Vagina (tissue), 2 donors: ENCODE measurements around the gene VPS37C.

ENCODE experiments used
- POLR2A ChIP-seq, 2 donors: fragments of 450-650 bp; IDR thresholded peaks; one replicate each; pipeline ENCODE4 v1.6.1; 2017; ENCODE audit warnings: antibody characterized with exemption in 2 of 2, mild to moderate bottlenecking in 2 of 2, moderate library complexity in 2 of 2
- TF ChIP-seq, protein P1 (sequence below), 3 experiments: fragments of 450-650 bp in 2 of 3; fragments of 200-600 bp in 1 of 3; sonication (generic) in 1 of 3; IDR thresholded peaks; one replicate each; pipeline ENCODE4 v1.5.1; 2017 to 2019; ENCODE audit warnings: antibody characterized with exemption in 3 of 3, mild to moderate bottlenecking in 2 of 3, moderate library complexity in 2 of 3

DNA sequence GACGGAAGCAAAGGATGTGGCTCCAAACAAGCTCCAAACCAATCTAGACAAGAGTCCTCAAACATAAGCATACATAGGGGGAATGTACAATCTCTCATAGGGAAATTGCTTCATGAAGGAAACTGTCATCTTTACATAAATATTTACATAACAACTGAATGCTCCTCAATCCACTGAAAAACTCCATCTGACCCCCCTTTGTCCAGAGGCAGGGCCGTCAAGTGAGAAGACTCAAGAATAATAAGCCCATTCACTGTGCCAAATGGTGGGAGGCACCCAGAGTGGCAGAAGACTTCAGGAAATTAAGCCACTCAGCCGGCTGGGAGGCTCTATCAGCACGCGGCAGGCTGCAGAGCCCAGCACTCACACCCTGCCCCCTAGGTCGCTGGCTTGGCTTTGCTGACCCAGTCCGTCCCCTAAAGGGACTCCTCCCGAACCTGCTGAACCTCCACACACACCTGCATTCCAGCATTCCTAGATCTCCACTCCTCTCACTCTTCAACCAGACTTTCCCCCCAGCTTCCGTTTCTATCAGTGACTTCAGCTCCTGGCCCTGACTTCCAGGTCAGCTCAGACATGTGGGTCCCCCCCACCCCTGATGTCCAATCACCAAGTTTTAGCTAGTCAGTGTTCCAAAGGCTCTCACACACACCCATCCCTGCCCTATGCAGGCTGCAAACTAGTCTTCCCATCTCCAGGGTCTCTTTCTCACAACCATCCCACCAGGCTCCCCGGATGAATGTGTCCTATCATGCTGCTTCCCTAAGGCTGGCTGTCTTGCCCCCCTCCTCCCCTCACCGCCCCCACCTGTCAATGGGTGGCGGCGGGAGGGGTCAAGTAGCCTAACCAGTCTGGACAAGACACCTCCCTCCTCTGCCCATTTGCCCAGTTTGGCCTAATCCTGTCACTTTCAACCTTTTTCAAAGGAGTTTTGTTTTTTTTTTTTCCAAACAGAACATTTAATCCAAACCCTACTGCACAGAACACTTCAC is 11.3 kb downstream of the VPS37C start:
- TF ChIP-seq, protein P1, sequence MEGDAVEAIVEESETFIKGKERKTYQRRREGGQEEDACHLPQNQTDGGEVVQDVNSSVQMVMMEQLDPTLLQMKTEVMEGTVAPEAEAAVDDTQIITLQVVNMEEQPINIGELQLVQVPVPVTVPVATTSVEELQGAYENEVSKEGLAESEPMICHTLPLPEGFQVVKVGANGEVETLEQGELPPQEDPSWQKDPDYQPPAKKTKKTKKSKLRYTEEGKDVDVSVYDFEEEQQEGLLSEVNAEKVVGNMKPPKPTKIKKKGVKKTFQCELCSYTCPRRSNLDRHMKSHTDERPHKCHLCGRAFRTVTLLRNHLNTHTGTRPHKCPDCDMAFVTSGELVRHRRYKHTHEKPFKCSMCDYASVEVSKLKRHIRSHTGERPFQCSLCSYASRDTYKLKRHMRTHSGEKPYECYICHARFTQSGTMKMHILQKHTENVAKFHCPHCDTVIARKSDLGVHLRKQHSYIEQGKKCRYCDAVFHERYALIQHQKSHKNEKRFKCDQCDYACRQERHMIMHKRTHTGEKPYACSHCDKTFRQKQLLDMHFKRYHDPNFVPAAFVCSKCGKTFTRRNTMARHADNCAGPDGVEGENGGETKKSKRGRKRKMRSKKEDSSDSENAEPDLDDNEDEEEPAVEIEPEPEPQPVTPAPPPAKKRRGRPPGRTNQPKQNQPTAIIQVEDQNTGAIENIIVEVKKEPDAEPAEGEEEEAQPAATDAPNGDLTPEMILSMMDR (IDR thresholded peaks at IDR 0.05) = no peak
- no peak for TF ChIP-seq POLR2A (IDR thresholded peaks at IDR 0.05)
